ENCODE results near the gene ABL2.

GRCh38 chr1:179129702-179130473 lies 99.6 kb downstream of the ABL2 start:
- TF ChIP-seq TEAD4 (CRISPR knock-in tag; IDR thresholded peaks at IDR 0.05) (no peak), ZNF317 (CRISPR knock-in tag; IDR thresholded peaks at IDR 0.05; ENCODE audit: borderline replicate concordance, low read depth) (no peak)

Data from WTC11 (cell line).